ENCODE measurements around the gene WRAP73.

The WRAP73 gene

GRCh38 chr1:3664700-3665375, 14.9 kb upstream of the WRAP73 start:
- DNase-seq = no peak

GRCh38 chr1:3663999-3664699, 14.2 kb upstream of the WRAP73 start:
- no peak for DNase-seq

DNA sequence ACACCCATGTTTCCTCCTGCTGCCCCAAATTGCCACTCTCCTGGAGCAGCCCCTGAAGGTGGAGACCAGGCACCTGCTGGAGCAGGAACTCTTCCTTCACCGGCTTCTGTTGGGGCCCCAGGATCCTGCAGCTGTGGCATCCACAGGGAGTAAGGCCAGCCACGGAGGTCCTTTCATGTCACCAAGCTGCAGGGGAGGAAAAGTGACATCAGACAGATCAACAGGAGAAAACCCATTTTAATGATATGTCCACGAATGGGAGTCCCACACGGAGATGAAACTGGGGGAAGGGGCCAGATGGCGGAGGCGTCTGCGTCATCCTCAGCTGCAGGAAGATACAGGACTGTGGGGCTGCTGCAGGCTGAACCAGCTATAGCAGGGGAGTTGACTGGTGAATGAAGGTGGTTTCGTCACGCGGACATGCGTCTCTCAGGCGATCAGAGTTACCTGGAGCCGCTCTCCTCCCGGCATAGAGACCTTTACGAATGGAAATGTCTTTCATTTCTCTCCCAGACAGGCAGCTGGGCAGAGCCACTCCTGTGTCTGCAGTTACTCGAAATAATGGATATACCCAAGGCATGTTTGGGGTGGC, 12.3 kb upstream of the WRAP73 start:
- DNase-seq = no peak

DNA sequence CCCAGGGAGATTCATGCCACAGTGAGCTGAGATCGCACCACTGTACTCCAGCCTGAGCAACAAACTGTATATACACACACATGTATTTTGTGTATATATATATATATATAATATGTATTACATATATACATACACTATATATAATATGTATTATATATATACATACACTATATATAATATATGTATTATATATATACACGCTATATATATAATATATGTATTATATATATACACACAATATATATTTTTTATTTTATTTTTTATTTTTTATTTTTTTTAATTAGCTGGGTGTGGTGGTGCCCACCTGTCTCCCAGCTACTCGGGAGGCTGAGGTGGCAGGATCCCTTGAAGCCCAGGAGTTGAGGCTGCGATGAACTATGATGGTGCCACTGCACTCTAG, 11.7 kb upstream of the WRAP73 start:
- DNase-seq = no peak

GRCh38 chr1:3660704-3661103, 10.8 kb upstream of the WRAP73 start:
- DNase-seq = no peak

DNA sequence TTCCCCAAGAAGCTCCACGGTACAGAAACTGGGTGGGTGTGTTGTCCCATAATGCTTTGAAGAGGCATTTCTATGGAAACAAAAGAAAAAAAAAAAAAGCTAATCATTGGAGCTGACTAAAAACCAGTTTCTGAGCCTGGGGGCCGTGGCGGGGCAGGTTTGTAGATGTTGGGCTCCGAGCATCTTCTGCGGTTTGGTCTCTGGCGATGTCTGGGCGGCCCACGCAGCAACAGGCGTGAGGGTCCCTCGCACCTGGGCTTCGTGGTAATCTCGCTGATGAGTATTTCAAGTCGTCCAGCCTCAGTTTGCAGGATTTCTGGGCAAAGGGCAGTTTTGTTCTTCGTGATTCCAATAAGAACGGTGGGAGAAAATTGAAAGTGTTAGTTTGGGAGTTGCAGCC, 9.2 kb upstream of the WRAP73 start:
- DNase-seq = no peak

GRCh38 chr1:3658231-3658615, 8.3 kb upstream of the WRAP73 start:
- no peak for DNase-seq

GRCh38 chr1:3657578-3658230, 7.8 kb upstream of the WRAP73 start:
- DNase-seq = no peak

DNA sequence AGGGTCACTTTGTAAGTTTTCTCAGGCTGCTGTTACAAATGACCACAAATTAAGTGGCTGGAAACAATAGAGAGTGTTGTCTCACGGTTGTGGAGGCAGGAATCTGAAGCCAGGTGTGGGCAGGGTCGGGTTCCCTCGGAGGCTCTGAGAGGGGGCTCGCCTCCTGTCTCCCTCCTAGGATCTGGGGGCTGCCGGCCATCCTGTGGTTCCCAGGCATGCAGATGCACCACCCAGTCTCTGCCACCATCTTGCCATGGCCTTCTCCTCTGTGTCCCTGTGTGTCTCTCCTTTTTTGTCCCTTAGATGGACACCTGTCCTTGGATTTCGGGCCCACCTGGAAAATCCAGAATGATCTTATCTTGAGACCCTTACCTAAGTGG, 7.2 kb upstream of the WRAP73 start:
- no peak for DNase-seq

DNA sequence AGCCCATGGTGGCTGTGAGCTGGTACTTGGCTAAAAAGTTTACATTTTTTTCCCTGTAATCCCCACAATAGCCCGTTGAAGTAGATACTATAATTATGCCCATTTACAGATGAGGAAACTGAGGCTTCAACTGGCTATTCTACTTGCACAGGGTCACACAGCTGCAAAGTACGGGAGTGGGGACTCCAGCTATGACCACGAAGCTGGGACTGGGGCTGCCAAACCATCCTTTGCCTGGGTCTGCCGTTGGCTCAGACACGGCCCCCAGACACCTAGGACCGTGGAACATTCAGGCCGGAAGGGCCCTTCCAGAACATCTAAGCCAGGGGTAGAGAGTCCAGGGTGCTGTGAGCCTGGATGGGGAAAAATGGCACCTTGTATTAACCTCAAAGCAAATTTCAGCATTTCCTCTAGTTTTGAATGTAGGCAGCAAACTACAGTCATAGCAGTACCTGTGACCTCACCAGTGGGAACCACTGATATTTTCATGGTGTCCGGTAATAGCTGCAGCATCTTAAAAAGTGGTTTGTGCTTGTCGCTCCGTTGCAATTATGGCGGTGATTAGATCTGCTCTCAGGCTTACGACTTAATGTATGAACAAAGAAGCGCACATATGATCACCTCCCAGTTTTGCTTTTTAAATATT, 6.7 kb upstream of the WRAP73 start:
- DNase-seq = no peak

DNA sequence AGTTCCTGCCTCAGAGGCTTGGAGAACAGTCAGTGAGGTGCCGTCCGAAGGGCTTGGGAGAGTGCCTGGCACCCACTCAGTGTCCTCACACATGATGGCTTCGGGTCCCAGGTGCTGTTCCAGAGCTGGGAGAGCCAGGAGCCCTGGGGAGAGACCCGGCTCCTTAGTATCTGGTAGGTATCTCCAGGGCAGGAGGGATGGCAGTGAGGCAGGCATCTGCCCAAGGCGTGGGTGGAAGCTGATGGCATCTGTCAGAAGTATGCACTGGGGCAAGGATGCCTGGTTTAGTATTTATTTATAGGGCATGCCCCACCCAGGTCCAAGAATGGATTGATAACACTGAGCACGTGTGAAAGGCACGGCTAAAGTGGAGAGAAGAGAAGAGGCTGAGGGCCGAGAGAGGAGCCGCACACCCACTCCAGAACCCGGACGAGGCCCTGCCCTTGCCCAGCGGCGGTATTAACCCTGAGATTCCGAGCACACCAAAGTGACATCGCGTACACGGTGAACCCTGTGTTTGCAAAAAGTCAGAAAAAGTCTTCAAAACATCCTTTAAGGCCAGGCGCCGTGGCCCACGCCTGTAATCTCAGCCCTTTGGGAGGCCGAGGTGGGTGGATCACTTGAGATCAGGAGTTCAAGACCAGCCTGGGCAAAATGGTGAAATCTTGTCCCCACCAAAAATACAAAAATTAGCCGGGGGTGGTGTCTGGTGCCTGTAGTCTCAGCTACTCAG, 4.8 kb upstream of the WRAP73 start:
- DNase-seq = no peak

DNA sequence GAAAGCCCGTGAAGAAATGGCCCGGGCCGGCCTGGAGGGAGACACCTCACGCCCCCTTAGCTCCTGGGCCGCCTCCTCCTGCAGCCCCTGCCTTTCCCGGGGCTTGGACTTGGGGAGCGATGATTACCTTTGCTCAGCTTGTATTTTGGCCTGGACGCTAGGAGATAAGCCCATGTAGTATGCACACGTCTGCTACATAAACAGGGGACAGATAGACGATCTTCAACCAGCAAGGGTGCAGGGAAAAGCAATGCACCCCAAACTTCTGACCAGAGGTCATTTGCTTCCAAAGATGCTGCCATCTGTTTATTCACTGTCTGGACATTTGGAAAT, 3.3 kb upstream of the WRAP73 start:
- no peak for DNase-seq

- no peak for DNase-seq
Observed at GRCh38 chr1:3652548-3653285, 2.8 kb upstream of the WRAP73 start.

DNA sequence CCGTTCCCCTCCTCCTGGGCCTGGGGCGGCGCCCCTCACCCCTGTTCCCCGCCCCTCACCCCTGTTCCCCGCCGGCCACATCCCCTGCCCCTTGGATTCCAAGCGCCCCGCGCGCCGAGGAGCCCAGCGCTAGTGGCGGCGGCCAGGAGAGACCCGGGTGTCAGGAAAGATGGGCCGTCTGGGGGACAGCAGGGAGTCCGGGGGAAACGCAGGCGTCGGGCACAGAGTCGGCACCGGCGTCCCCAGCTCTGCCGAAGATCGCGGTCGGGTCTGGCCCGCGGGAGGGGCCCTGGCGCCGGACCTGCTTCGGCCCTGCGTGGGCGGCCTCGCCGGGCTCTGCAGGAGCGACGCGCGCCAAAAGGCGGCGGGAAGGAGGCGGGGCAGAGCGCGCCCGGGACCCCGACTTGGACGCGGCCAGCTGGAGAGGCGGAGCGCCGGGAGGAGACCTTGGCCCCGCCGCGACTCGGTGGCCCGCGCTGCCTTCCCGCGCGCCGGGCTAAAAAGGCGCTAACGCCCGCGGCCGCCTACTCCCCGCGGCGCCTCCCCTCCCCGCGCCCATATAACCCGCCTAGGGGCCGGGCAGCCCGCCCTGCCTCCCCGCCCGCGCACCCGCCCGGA, 2.1 kb upstream of the WRAP73 start, which contains the start of gene TP73:
Gene TP73, plus strand, starts transcription at position 587 of the 618 bp plus-strand sequence. CDS start 29,850 bp downstream, outside the sequence.
- DNase-seq = peak; percentile 32

DNA sequence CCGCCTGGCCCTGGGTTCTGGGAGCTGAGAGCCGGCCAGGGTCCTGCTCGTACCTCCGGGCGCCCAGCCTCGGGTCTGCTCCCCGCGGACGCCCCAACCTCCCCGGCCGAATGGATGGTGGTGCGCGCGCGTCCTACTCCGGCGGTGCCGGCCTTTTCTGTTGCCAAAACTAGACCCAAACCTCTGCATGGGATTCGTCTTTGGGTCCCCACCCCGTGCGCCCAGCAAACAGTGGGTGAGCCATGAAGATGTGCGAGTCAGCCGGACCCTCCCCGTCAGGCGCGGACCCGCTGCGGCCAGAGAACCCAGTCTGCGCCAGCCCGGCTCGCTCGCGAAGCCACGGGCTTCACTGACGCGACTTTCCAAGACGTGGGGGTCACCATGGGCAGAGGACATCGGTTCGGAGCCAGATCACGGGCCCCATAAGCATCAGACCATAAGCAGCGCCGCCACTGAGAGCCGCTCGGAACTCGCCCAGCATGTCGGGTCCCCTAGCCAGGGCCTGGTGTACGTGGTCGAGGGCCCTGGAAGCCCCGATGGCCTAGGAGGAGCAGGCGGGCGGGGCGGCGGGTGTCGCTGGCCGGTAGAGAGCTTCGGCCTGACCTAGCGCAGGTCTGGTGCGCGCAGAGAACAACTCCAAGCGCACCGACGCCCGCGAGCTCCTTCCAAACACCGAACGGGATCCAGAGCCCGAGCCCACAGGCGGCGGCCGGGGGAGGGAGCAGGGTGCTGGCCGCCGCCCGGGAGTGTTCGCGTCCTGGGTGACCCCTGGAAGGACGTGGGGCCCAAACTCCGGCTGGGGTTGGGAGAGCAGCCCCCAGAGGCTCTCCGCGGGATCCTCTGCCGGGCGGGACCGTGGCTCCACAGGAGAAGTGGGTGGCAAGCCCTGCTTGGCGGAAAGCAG, 1.4 kb upstream of the WRAP73 start:
- no peak for DNase-seq

GRCh38 chr1:3650248-3651025, 534 bp upstream of the WRAP73 start:
- DNase-seq = no peak

- no peak for DNase-seq
Observed at GRCh38 chr1:3646596-3646995, 3.3 kb downstream of the WRAP73 start.

- DNase-seq = no peak
Observed at GRCh38 chr1:3645666-3646355, 4.1 kb downstream of the WRAP73 start.

DNA sequence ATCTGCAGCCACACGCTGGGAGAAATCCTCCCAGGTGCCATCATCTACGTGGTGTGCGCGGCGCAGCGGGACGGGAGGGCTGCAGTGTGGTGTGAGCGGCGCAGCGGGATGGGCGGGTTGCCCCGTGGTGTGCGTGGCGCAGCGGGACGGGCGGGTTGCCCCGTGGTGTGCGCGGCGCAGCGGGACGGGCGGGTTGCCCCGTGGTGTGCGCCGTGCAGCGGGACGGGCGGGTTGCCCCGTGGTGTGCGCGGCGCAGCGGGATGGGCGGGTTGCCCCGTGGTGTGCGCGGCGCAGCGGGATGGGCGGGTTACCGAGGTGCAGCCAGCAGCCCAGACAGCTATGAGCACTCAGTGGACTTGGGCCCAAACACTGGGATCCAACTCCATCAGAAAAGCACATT, 4.7 kb downstream of the WRAP73 start:
- no peak for DNase-seq
